AG20443 (cell line): ENCODE results near the gene XRCC1.
"Not testable (repeated sequence)": the region's sequence is repeated elsewhere in the genome, so short reads cannot be mapped to it uniquely, and the experiment has no call there.

Experiments used
- DNase-seq: peaks from one replicate; pipeline ENCODE4 v3.0.0; 2012; ENCODE audit warnings: low spot score, mixed read lengths

XRCC1 gene

GRCh38 chr19:43600326-43600725, 25.0 kb upstream of the XRCC1 start:
- not testable (repeated sequence) for DNase-seq

DNA sequence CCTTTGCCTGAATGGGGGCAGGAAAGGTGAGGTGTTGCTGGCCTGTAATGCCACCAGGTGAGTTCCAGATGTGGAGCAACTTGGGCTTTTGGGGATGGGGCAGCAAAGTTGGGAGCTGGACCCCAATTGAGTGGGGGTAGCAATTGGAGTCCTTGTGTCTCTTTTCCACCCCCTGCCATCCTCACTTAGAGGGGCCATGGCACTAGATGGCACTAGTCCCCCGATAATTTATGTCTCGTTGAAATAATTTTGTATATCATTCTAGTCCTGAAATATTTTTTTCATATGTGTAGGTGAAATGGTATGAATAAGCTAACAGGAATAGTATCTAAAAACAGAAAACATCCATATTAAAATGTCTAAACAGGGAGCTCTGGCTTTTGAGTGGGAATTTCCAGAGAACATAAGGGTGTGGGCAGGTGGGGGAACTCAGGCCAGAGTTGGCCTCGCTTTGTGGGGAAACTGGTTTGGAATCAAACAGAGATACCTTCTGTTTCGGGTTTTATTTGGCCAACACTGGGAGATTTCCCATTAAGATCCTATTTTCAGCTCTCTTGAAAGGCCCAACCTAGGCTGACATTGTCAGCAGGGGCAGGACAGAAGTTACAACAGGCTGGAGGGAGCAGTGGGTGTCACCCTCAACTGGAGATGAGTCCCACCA, 24.4 kb upstream of the XRCC1 start:
- DNase-seq = no peak

DNA sequence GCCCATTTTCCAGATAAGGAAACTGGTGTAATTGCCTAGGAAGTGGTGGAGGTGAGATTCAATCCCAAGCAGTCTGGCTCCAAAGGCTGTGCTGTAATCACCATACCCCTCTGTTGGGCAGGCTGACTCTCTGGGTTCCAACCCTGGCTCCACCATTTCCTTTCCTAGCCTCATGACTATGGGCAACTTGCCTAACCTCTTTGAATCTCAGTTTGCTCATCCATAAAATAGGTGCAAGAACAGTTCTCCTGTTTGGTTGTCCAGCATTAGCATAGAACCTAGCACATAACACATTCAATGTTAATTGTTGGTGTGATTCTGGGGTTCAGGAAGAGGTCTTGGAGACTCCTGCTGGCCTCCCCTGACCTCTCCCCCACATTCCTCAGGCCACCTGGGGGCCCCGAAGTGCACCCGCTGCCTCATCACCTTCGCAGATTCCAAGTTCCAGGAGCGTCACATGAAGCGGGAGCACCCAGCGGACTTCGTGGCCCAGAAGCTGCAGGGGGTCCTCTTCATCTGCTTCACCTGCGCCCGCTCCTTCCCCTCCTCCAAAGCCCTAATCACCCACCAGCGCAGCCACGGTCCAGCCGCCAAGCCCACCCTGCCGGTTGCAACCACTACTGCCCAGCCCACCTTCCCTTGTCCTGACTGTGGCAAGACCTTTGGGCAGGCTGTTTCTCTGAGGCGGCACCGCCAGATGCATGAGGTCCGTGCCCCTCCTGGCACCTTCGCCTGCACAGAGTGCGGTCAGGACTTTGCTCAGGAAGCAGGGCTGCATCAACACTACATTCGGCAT, 23.3 kb upstream of the XRCC1 start:
- DNase-seq = no peak

GRCh38 chr19:43597876-43598275, 22.5 kb upstream of the XRCC1 start:
- no peak for DNase-seq

GRCh38 chr19:43596842-43597461, 21.6 kb upstream of the XRCC1 start:
- DNase-seq = peak; percentile 24

GRCh38 chr19:43595999-43596841, 20.9 kb upstream of the XRCC1 start, which contains the start of the genes IRGQ and ZNF576:
Gene IRGQ (minus strand): TSS chr19:43596134. CDS start chr19:43595338, 796 bp downstream.
Gene ZNF576 (plus strand): TSS chr19:43596595. CDS start chr19:43597109, 514 bp downstream.
- peak; percentile 99 for DNase-seq

DNA sequence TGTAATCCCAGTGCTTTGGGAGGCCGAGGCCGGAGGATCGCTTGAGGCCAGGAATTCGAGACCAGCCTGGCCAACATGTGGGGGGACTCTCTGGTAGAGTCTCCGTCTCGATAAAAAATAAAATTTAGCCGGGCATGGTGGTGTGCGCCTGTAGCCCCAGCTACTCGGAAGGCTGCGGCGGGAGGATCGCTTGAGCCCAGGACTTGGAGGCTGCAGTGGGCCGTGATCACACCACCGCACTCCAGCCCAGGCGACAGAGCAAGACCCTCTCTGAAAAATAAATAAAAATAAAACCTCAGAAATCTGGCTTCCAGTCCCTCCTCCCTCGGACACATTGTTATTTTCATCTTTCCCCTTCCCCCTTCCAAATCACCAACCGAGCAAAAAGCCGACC, 20.3 kb upstream of the XRCC1 start:
- DNase-seq = no peak

- DNase-seq = peak; percentile 67
Measured at GRCh38 chr19:43594710-43595604, 19.6 kb upstream of the XRCC1 start.

DNA sequence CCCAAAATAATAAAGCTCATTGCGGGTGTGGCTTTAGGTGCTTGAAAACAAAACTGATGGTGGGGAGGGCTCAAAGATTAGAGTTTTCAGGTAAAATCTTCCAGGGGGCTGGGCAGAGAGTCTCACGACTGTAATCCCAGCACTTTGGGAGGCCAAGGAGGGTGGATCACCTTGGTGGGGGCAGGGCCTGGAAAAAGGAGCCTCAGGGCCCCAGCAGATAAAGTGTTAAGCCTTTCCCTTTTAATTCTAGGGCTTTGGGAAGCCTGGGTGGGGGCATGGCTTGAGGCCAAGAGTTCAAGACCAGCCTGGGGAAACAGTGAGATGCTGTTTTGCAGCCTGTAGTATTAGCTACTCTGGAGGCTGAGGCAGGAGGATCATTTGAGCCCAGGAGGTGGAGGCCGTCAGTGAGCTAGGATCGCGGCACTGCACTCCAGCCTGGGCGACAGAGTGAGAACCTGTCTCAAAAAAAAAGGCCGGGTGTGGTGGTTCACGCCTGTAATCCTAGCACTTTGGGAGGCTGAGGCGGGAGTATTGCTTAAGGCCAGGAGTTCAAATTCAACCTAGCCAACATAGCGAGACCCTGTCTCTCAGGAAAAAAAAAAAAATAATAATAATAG, 18.9 kb upstream of the XRCC1 start:
- no peak for DNase-seq

DNA sequence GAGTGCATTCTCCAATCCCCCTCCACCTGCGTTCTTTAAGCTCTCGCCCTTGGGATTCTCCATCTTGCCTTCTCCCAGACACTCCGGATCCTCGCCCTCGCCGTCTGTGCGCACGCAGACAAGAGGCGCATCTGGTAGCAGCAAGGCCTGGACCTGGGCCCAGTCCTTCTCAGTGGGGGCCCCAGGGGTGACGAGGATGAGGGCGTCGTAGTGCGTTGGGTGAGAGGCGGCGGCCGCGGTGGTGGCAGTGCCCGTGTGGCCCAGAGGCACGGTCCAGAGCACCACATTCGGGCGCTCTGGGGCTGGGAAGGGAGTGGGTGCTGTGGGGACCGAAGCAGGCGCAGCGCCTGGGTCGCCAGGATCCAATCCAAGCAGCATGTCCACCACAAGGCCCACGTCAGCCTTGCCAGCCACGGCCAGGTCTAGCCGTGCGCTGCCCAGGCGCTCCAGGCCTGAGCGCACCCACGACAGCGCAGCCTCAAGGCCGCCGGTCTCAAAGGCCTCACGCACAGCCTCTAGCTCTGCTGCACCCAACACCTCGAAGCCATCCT, 17.5 kb upstream of the XRCC1 start:
- DNase-seq = no peak

DNA sequence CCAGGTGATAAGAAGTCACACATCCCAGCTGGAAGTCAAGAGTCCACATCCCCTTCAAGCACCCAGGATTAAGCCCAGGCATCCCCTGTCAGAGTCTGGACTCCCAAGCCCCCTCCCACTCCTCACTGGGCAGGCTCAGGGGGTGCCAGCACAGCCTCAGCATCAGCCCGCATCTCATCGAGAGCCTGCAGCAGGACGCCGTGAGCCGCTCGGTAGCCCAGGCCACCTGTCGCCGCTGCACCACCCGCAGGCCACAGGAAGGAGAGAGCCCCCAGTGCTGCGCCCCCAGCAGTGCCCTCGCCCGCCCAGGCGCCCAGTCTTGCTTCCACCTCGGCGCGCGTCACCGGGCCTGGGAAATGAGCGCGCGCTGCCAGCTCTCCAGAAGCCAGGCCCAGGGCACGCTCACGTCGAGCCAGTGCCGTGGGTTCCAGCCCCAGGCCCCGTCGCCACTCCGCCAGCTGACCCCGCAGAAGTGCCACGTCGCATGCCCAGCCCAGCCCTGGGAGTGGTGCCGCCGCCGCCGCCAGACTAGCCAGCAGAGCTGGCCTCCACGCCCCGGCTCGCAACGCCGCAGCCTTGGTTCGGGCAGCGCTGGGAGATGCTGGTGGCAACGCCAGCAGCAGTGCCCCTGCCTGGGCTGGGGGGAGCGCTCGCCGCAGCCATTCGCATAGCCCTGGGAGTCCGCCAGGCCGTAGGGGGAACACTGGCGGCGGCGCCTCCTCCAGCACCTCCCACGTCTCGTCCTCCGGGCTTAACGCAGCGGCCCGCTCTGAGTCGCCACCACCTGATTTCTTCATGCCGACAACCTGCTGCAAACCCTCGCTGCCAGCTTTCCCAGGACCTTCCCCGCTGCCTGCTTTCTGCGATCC, 16.8 kb upstream of the XRCC1 start:
- DNase-seq = no peak

- DNase-seq = no peak
Measured at GRCh38 chr19:43589678-43590077, 14.4 kb upstream of the XRCC1 start.

- no peak for DNase-seq
Measured at GRCh38 chr19:43589277-43589676, 13.9 kb upstream of the XRCC1 start.

DNA sequence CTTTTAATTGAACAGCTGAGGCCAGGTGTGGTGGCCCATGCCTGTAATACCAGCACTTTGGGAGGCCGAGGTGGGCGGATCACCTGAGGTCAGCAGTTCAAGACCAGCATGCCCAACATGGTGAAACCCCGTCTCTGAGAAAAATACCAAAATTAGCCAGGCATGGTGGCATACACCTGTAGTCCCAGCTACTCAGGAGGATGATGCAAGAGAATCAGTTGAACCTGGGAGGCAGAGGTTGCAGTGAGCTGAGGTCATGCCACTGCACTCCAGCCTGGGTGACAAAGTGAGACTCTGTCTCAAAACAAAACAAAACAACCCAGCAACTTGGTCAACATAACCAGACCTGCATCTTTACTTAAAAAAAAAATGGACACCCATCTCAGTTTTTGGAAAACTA, 11.7 kb upstream of the XRCC1 start:
- DNase-seq = not testable (repeated sequence)

DNA sequence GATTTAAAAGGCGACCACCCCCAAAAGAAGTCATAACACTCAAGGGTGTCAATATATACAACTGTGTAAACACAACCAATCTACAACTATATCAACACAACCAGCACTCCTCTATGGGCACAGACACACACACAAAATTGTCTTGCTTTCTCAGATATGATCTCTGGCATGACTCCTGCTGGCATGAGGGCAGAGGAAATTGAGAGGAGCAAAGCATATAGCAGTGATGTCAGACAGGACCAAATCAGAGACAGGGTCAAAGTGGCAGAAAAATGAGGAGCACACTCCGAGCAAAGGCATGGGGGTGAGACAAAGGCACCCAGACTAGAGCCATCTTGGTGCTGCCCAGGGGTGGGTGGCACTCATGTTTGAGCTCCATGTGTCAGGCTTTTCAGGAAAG, 11.0 kb upstream of the XRCC1 start:
- no peak for DNase-seq

DNA sequence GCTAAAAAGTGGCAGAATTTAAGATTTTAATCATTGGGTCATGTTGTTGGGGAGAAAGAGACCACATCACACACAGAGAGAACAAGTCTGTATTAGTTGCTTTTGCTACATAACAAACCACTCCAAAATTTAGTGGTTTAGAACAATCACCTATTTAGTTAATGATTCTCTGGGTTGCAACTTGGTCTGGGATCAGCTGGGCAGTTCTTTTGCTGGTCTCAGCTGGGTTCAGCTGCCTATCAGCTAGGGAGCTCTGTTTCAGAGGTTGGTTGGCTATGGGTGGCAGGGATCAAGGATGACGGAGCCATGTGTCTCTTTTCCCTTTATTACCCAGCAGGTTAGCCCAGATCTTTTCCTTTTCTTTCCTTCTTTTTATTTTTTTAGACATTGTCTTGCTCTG, 9.2 kb upstream of the XRCC1 start:
- DNase-seq = no peak

- DNase-seq = no peak
Measured at GRCh38 chr19:43582495-43582894, 7.2 kb upstream of the XRCC1 start.

GRCh38 chr19:43581467-43581866, 6.1 kb upstream of the XRCC1 start:
- DNase-seq = no peak

DNA sequence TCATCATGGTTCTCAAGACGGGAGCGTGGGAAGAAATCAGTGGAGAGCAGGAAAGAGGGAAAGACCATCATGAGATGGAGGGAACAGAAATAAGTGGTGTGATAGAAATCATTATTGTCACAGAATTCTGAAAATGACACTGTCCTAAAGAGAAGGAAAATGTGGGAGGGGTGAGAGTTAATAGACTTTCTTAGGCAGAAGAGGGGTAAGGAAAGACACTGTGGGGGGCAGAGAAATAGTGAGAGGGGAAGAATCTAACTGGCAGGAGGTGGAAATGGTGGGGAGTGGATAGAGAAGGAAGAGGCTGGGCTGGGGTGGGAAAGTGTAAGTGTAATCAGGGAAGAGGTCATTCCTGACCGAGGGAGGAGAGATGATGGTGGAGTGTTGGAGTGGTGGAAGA, 3.5 kb upstream of the XRCC1 start:
- DNase-seq = no peak
